HepG2 (cell line): ENCODE data around the gene ADGRG1. TPM values are rescaled to one million over a fixed set of nuclear protein-coding genes. Genes with fewer than 3 reads are reported as not detected.

Experiments
- ATAC-seq: fragments of 200-7000 bp; cut with Tn5 transposase; 3 replicates; pipeline ENCODE4 v1.9.1; 2020; ENCODE audit warnings: mild to moderate bottlenecking, moderate library complexity
- BruUV-seq: library from RNA; stranded (reverse); fragments of 400-500 nt; replicated peaks from 2 replicates; lab custom pipeline; 2021; lab: Mats Ljungman, UMichigan
- CTCF ChIA-PET: fragments of 300-600 bp; formaldehyde crosslinking; extraction: SDS; loops from one replicate; lab custom pipeline; 2021; ENCODE audit warnings: low total read pairs, inconsistent platforms, low intra/inter-chr PET ratio; lab: Yijun Ruan, JAX
- POLR2A ChIA-PET: fragments of 350-600 bp; sonication (Branson Sonifier 250); formaldehyde crosslinking; loops from one replicate; lab custom pipeline; 2020; ENCODE audit warnings: antibody characterized with exemption, inconsistent platforms; lab: Yijun Ruan, JAX
- DNase-seq: peaks from one replicate; pipeline ENCODE4 v3.0.0-alpha.2; 2015; ENCODE audit warnings: low spot score
- FAIRE-seq: peaks from 3 replicates; lab custom pipeline; 2011; peaks lifted over from hg19 to GRCh38; lab: Jason Lieb, UNC
- H2AFZ ChIP-seq: one replicate; pipeline ENCODE4 v1.6.1; 2011; ENCODE audit warnings: low read length, inconsistent platforms
- H3K27ac ChIP-seq: fragments of 300-600 bp; 3 replicates; pipeline ENCODE4 v1.8.0; 2011; ENCODE audit warnings: mixed run types, mild to moderate bottlenecking, mixed read lengths, low read length, inconsistent platforms; ENCODE audit not compliant: insufficient read depth; ENCODE audit errors: extremely low read length
- H3K27me3 ChIP-seq, 2 experiments: fragments of 200-600 bp in 1 of 2; 2 replicates in 1 of 2; 3 replicates in 1 of 2; pipeline versions ENCODE4 v1.6.0 to v1.8.0; 2011; ENCODE audit warnings: low read length in 2 of 2, mild to moderate bottlenecking in 2 of 2, moderate library complexity in 2 of 2, inconsistent platforms in 1 of 2; ENCODE audit not compliant: insufficient read depth in 2 of 2, control insufficient read depth in 1 of 2
- H3K36me3 ChIP-seq, 2 experiments: fragments of 200-600 bp in 1 of 2; replicated peaks in 1 of 2; 2 replicates in 1 of 2; 3 replicates in 1 of 2; pipeline versions ENCODE4 v1.5.1 to v1.8.0; 2011; ENCODE audit warnings: low read length in 2 of 2, inconsistent platforms in 1 of 2; ENCODE audit not compliant: insufficient read depth in 2 of 2, control insufficient read depth in 1 of 2
- H3K4me1 ChIP-seq: 2 replicates; pipeline ENCODE4 v1.5.1; 2012; ENCODE audit warnings: low read length, inconsistent platforms; ENCODE audit not compliant: insufficient read depth
- H3K4me2 ChIP-seq: 2 replicates; pipeline ENCODE4 v1.6.0; 2011; ENCODE audit warnings: low read depth, low read length, inconsistent platforms
- H3K4me3 ChIP-seq, 3 experiments: fragments of 200-600 bp in 1 of 3; sonication (generic), shearing (Covaris generic) in 1 of 3; replicated peaks in 1 of 3; 2 replicates each; pipeline ENCODE4 v1.5.1; 2011 to 2016; ENCODE audit warnings: low read length in 3 of 3, inconsistent platforms in 2 of 3, low read depth in 2 of 3, mild to moderate bottlenecking in 2 of 3, control low read depth in 1 of 3, mixed read lengths in 1 of 3; ENCODE audit not compliant: insufficient read depth in 1 of 3
- H3K79me2 ChIP-seq: one replicate; pipeline ENCODE4 v1.6.1; 2011; ENCODE audit warnings: low read length, inconsistent platforms; ENCODE audit not compliant: insufficient read depth
- H3K9ac ChIP-seq: 2 replicates; pipeline ENCODE4 v1.6.0; 2011; ENCODE audit warnings: mild to moderate bottlenecking, low read depth, low read length, inconsistent platforms; ENCODE audit not compliant: insufficient read depth
- H3K9me3 ChIP-seq: 2 replicates; pipeline ENCODE4 v1.5.1; 2012; ENCODE audit warnings: mild to moderate bottlenecking, low read length
- H4K20me1 ChIP-seq: 2 replicates; pipeline ENCODE4 v1.6.0; 2011; ENCODE audit warnings: inconsistent platforms, mild to moderate bottlenecking, low read length, moderate library complexity; ENCODE audit not compliant: insufficient read depth
- GTF2F1 ChIP-seq: fragments of 150-350 bp; IDR thresholded peaks from 2 replicates; pipeline ENCODE4 v1.6.1; 2014; ENCODE audit warnings: low read length
- HDAC6 ChIP-seq: fragments of 200-600 bp; sonication (generic); IDR thresholded peaks from 2 replicates; pipeline ENCODE4 v1.7.0; 2017; ENCODE audit warnings: mild to moderate bottlenecking, antibody characterized with exemption, low read length, low read depth
- KLF16 ChIP-seq, 2 experiments: sonication (generic) in 1 of 2; formaldehyde crosslinking in 1 of 2; IDR thresholded peaks; 2 replicates each; pipeline versions ENCODE4 v1.6.1 to v1.8.0; 2016 to 2023; ENCODE audit warnings: missing genetic modification reagents in 2 of 2, missing compliant biosample characterization in 1 of 2
- PLRG1 ChIP-seq: fragments of 450-650 bp; conservative IDR thresholded peaks from 2 replicates; pipeline ENCODE4 v1.6.1; 2016
- SMAD3 ChIP-seq: sonication (generic); formaldehyde crosslinking; IDR thresholded peaks from 2 replicates; pipeline ENCODE4 v1.4.0; 2020; ENCODE audit warnings: missing genetic modification reagents
- ZBTB25 ChIP-seq: IDR thresholded peaks from 2 replicates; pipeline ENCODE4 v1.6.1; 2018; ENCODE audit warnings: missing genetic modification reagents
- ZBTB33 ChIP-seq: sonication (generic); formaldehyde crosslinking; IDR thresholded peaks from 2 replicates; pipeline ENCODE4 v1.4.0; 2020; ENCODE audit warnings: missing genetic modification reagents
- ZMYM2 ChIP-seq: sonication (generic); formaldehyde crosslinking; IDR thresholded peaks from 2 replicates; pipeline ENCODE4 v1.8.0; 2022; ENCODE audit warnings: mild to moderate bottlenecking, missing genetic modification reagents
- ZNF280B ChIP-seq: sonication (generic); formaldehyde crosslinking; IDR thresholded peaks from 2 replicates; pipeline ENCODE4 v1.5.0; 2020; ENCODE audit warnings: missing genetic modification reagents, mild to moderate bottlenecking, borderline replicate concordance
- ZNF33B ChIP-seq: sonication (generic); formaldehyde crosslinking; IDR thresholded peaks from 2 replicates; pipeline ENCODE4 v1.5.1; 2020; ENCODE audit warnings: mild to moderate bottlenecking, missing genetic modification reagents
- ZNF569 ChIP-seq: sonication (generic); formaldehyde crosslinking; IDR thresholded peaks from 2 replicates; pipeline ENCODE4 v1.5.0; 2020; ENCODE audit warnings: mild to moderate bottlenecking, missing genetic modification reagents, moderate library complexity, borderline replicate concordance
- ZUFSP ChIP-seq: sonication (generic); formaldehyde crosslinking; IDR thresholded peaks from 2 replicates; pipeline ENCODE4 v1.9.0; 2021; ENCODE audit warnings: missing genetic modification reagents, mild to moderate bottlenecking, borderline replicate concordance
- WGBS: methylation state at CpG from one replicate; pipeline ENCODE4 v1.1.6; 2017; ENCODE audit warnings: low lambda C conversion rate; 5-methylcytosine and 5-hydroxymethylcytosine counted together
- in situ Hi-C: cut with HindIII; loops from 2 replicates; pipeline ENCODE4 v1.10.0; 2017; ENCODE audit warnings: low pct_unique_long_range_greater_than_20kb; ENCODE audit not compliant: extremely low pct_ligation_motif_present
- intact Hi-C: fragments of 100-400 bp; cut with micrococcal nuclease; formaldehyde crosslinking; loops from one replicate; pipeline ENCODE4 v1.10.0; 2022; ENCODE audit not compliant: unreplicated experiment
- polyA plus RNA-seq, 8 experiments: library from polyadenylated mRNA; depleted of rRNA in 3 of 8; stranded (reverse) in 7 of 8; unstranded in 1 of 8; fragments of >200 nt; fragmentation: Illumina TruSeq in 4 of 8; extraction: Trizol in 4 of 8; gene quantifications; 2 replicates each; pipeline versions ENCODE4 v1.2.1 to v1.2.3, GENCODE V29; 2011 to 2016; ENCODE audit warnings: low read depth in 4 of 8, missing spikeins in 1 of 8, mixed read lengths in 1 of 8; ENCODE audit not compliant: insufficient read depth in 1 of 8
- total RNA-seq, 5 experiments: library from RNA; depleted of rRNA; stranded (reverse); fragments of >200 nt; fragmentation: Illumina TruSeq; extraction: Trizol; gene quantifications; 2 replicates each; pipeline ENCODE4 v1.2.3, GENCODE V29; 2016; ENCODE audit warnings: low read depth in 1 of 5

The ADGRG1 gene
- total and polyA plus RNA-seq, 2 of the 13 experiments (the other 11 are each of a cell fraction or from before 2014, with no cell fraction given): 2.7 to 5.9 TPM

GRCh38 chr16:57667048-57667525 lies 38.7 kb downstream of the ADGRG1 start (continued):
- no peak for TF ChIP-seq ZNF280B
- peak; percentile 49; the same call in 1 of the 2 replicates for TF ChIP-seq ZMYM2 (CRISPR knock-in tag)
- no peak for TF ChIP-seq ZUFSP (CRISPR knock-in tag)
- TF ChIP-seq ZBTB25: no peak
- no peak for TF ChIP-seq KLF16 (CRISPR knock-in tag; IDR thresholded peaks at IDR 0.05)

GRCh38 chr16:57667526-57668262 lies 39.3 kb downstream of the ADGRG1 start:
- DNase-seq: peak; percentile 91
- CTCF ChIA-PET: interaction anchor here (0.9 to 2.6 kb wide), 4 partner anchors 19 to 89 kb away, joined by 3 to 14 read pairs (median 4); partner anchors contain the start of gene DRC7
- intact Hi-C loops: loop anchor here (1.0 to 2.0 kb wide), 2 partner anchors 27 to 53 kb away; partner anchors contain the start of gene DRC7
- in situ Hi-C loops: loop anchor here (5.0 kb wide), 1 partner anchor 50 kb away; no protein-coding TSS in a partner anchor
- Histone ChIP-seq H3K27me3 (no peaks in the 10 kb centered on the region), H3K27ac (peak overlapping the region; percentile 79), H3K9ac (peak overlapping the region; percentile 68), H3K4me2 (peak overlapping the region; percentile 80), H4K20me1 (no peaks in the 10 kb centered on the region), H2AFZ (no peak overlapping the region), H3K36me3 (no peaks in the 10 kb centered on the region), H3K4me1 (peaks cover 69% of the 10 kb centered on the region), H3K4me3 (peak overlapping the region in 2 of 3 experiments; percentile 50 to 60; a peak in 4 of 6 replicates), H3K9me3 (no peaks in the 10 kb centered on the region), H3K79me2 (no peaks in the 10 kb centered on the region)
- POLR2A ChIA-PET: interaction anchor here (0.5 to 2.2 kb wide), 18 partner anchors 9 to 295 kb away, joined by 3 to 41 read pairs (median 6); partner anchors contain the start of genes CX3CL1, DRC7 and KATNB1
- TSS peak; percentile 66 for BruUV-seq
- ATAC-seq: peak; percentile 93
- WGBS: 54% methylated on average over 8 of the region's 17 CpGs
- peak; percentile 84 for FAIRE-seq
- TF ChIP-seq ZNF33B (no peak), PLRG1 (no peak), HDAC6 (no peak), ZNF280B (no peak; the same call in 1 of the 2 replicates), SMAD3 (peak; percentile 86), GTF2F1 (no peak), ZNF569 (CRISPR knock-in tag) (no peak), ZBTB33 (peak; percentile 99)
